AG20443 (cell line): ENCODE results near the gene B3GLCT.

Experiments
- DNase-seq: peaks from one replicate; pipeline ENCODE4 v3.0.0; 2012; ENCODE audit warnings: low spot score, mixed read lengths

Gene B3GLCT

GRCh38 chr13:31350560-31350959 lies 150.8 kb downstream of the B3GLCT start:
- DNase-seq, result no peak

- DNase-seq, result no peak
Observed at GRCh38 chr13:31351376-31351775, 151.6 kb downstream of the B3GLCT start.

- DNase-seq, result no peak
Observed at GRCh38 chr13:31352467-31352866, 152.7 kb downstream of the B3GLCT start.

- DNase-seq, result no peak
Observed at GRCh38 chr13:31355001-31355400, 155.2 kb downstream of the B3GLCT start.

GRCh38 chr13:31356991-31357390 lies 157.2 kb downstream of the B3GLCT start:
- no peak for DNase-seq

- no peak for DNase-seq
Observed at GRCh38 chr13:31357581-31357980, 157.8 kb downstream of the B3GLCT start.

- DNase-seq, result no peak
Observed at GRCh38 chr13:31361673-31362072, 161.9 kb downstream of the B3GLCT start.

- DNase-seq, result no peak
Observed at GRCh38 chr13:31365630-31366029, 165.9 kb downstream of the B3GLCT start.

- DNase-seq, result no peak
Observed at GRCh38 chr13:31367410-31367809, 167.6 kb downstream of the B3GLCT start.

- no peak for DNase-seq
Observed at GRCh38 chr13:31369213-31369612, 169.4 kb downstream of the B3GLCT start.

GRCh38 chr13:31372454-31372853 lies 172.7 kb downstream of the B3GLCT start:
- no peak for DNase-seq

GRCh38 chr13:31374682-31375081 lies 174.9 kb downstream of the B3GLCT start:
- DNase-seq, result no peak

- no peak for DNase-seq
Observed at GRCh38 chr13:31377946-31378345, 178.2 kb downstream of the B3GLCT start.

GRCh38 chr13:31380715-31381114 lies 180.9 kb downstream of the B3GLCT start:
- no peak for DNase-seq
